Dendritic cell treated with granulocyte-macrophage colony-stimulating factor and Interleukin-4, amounts not matched to agents 40 ng/mL and 50 ng/mL, for 4 days (primary cell): ENCODE measurements around the gene GPR153.
"Not testable (repeated sequence)": the region's sequence is repeated elsewhere in the genome, so short reads cannot be mapped to it uniquely, and the experiment has no call there.

Experiments used
- H3K27ac Mint-ChIP-seq: one replicate; pipeline ENCODE4 v1.8.0; 2022; ENCODE audit warnings: mild to moderate bottlenecking, mixed read lengths
- H3K27me3 Mint-ChIP-seq: one replicate; pipeline ENCODE4 v1.8.0; 2022; ENCODE audit warnings: mild to moderate bottlenecking, mixed read lengths
- H3K36me3 Mint-ChIP-seq: one replicate; pipeline ENCODE4 v1.8.0; 2022; ENCODE audit warnings: low read depth, mixed read lengths
- H3K4me1 Mint-ChIP-seq: one replicate; pipeline ENCODE4 v1.8.0; 2022; ENCODE audit warnings: low read depth, mixed read lengths
- H3K4me3 Mint-ChIP-seq: one replicate; pipeline ENCODE4 v1.8.0; 2022; ENCODE audit warnings: mild to moderate bottlenecking, moderate library complexity, mixed read lengths
- H3K9me3 Mint-ChIP-seq: one replicate; pipeline ENCODE4 v1.8.0; 2022; ENCODE audit warnings: mixed read lengths
- intact Hi-C: fragments of 100-400 bp; cut with micrococcal nuclease; formaldehyde crosslinking; loops from one replicate; pipeline ENCODE4 v1.15.0; 2022

Gene GPR153

DNA sequence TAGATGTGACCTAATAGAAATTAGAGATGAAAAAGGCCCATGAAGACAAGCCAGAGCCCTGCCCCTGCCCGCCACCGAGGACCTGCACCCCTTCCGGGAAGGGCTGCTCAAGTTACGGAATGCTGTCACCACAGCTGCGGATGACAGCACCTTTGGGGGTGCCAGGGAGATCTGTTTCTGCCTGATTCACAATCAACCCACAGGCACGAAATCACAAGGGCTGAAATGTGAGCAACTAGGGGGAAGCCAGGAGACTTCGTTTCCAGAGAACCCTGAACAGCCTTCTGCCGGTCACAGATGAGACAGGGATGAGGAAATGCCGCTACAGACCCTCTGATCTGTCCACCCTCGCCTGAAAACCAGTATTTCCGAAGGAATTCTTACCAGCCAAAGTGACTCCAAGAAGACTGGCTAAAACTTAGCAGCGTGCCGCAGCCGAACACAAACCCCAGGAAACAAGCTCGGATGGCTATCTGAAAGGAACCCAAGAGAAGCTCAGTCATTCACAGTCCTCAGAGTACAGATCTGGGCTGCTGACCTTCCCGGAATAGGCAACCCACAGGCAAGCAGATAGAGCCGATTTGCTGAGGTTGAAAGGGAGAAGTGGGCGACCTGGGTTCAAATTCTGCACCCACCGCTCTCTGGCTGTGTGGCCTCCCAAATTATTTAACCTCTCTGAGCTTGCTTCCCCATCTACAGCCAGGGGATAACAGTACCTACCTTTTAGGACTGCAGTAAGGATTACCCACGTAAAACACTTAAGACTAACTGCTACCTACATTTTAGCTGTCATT is 26.2 kb downstream of the GPR153 start:
- Mint-ChIP-seq H3K4me1 (peaks cover 31% of the 10 kb centered on the region), H3K27me3 (peaks cover 23% of the 10 kb centered on the region)

DNA sequence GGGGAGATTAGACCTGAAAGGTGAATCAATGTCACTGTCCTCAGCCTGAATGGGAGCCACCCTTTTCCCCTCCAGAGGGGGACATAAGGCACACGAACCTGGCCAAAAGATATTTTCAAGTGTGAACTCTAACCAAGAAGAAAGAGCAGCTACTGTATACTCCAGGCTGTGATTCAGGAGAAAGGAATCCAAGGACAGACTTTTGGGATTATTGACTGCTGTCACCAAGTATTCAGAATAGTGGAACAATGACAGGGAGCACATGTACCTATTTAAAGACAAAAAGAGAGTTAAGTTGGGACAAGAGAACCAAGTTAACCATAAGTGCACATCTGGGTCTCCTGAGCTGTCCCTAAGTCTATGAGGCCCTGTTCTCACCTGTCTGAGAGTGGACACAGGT is 27.5 kb downstream of the GPR153 start:
- intact Hi-C loops, result no loop called here
- Mint-ChIP-seq H3K27ac (no peak overlapping the region), H3K4me3 (no peak overlapping the region), H3K4me1 (peaks cover 21% of the 10 kb centered on the region), H3K36me3 (peaks cover 67% of the 10 kb centered on the region), H3K27me3 (peaks cover 10% of the 10 kb centered on the region), H3K9me3 (no peaks in the 10 kb centered on the region)

More for the DNA sequence above, 26.2 kb downstream of the GPR153 start:
- Mint-ChIP-seq H3K36me3 (peaks cover 54% of the 10 kb centered on the region), H3K4me3 (peak overlapping the region; percentile 87), H3K9me3 (no peaks in the 10 kb centered on the region), H3K27ac (peak overlapping the region; percentile 86)
- intact Hi-C loops, result loop anchor here (5.0 kb wide), 1 partner anchor 37 kb away; the partner anchor contains the start of gene RPL22

DNA sequence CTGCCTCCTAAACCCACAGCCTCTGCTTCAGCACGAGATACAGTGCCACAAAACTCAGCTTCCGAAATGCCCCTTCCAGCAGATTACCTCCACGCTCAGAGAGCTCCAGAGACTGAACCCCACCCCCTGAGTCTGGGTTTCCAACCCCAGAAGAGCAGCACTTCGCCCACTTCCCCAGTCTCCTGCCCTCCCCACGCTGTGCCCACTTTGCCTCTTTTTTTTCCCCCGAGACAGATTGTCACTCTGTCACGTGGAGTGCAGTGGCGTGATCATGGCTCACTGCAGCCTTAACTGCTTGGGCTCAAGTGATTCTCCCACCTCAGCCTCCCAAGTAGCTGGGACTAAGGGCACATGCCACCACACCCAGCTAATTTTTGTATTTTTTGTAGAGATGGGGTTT is 35.2 kb downstream of the GPR153 start:
- Mint-ChIP-seq H3K27ac (peak overlapping the region; percentile 20), H3K4me3 (no peak overlapping the region), H3K27me3 (no peaks in the 10 kb centered on the region), H3K36me3 (peaks cover 88% of the 10 kb centered on the region), H3K9me3 (no peaks in the 10 kb centered on the region), H3K4me1 (peaks cover 25% of the 10 kb centered on the region)
- intact Hi-C loops, result no loop called here

DNA sequence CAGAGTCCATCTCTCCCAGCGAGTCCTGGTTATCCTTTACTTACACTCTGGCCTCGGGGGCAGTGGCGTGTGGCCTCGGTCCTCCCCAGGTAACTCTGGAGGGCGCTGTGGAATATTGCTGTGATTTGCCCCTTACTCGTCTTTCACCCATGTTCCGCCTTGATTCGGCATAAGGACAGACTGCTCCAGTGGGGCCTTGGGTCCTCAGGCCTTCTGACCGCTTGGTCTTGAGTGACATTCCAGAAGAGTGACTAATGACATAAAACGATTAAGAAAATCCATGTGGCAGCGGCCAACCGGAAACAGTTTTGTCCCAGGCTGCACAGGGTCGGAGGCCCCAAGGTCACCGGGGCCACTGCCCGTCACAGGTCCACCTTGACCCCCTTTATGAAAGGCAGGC is 36.2 kb downstream of the GPR153 start:
- Mint-ChIP-seq H3K4me1 (peaks cover 27% of the 10 kb centered on the region), H3K27me3 (no peaks in the 10 kb centered on the region), H3K9me3 (no peaks in the 10 kb centered on the region), H3K36me3 (peaks cover 81% of the 10 kb centered on the region), H3K27ac (no peak overlapping the region), H3K4me3 (no peak overlapping the region)
- intact Hi-C loops, result no loop called here

DNA sequence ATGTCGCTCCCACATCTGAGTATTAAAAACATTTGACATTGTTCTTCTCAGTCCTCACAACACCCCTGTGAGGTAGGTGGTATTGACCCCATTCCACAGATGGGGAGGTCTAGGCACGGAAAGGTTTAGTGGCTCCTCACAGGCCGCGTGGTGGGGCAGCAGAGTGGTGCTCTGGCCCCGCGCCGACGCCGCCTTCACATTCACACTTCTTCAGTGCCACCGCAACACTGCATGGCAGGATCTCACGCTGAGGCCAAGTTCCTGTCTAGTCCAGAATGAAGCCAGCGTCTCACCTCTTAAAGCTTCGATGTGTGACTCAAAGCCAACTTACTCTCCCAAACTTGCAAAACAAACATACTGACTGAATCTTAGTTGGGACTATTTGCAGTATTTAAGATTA is 37.3 kb downstream of the GPR153 start:
- H3K27me3 Mint-ChIP-seq, result no peaks in the 10 kb centered on the region
- H3K36me3 Mint-ChIP-seq, result peaks cover 70% of the 10 kb centered on the region
- no peak overlapping the region for H3K4me3 Mint-ChIP-seq
- H3K27ac Mint-ChIP-seq, result peak overlapping the region; percentile 61
- peaks cover 33% of the 10 kb centered on the region for H3K4me1 Mint-ChIP-seq
- intact Hi-C loops, result no loop called here
- no peaks in the 10 kb centered on the region for H3K9me3 Mint-ChIP-seq

DNA sequence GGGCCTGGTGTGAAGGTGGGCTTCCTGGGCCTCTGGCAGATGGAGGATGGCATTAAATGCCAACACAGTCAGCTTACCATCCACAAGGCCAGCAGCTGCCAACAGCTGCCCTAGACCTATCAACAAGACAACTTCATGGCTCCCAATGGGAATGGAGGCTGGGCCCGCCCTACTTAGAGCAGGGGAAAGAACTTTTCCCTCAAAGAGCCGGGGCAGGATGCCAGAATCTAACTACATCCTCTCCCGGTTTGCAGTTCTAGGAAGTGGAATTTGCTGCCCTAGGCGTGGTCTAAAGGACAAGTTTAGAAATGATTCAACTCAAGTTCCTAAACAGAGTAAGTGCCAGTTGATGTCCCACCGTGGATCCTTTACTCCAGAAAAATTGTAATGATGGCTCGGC is 38.3 kb downstream of the GPR153 start:
- H3K4me3 Mint-ChIP-seq, result no peak overlapping the region
- H3K27me3 Mint-ChIP-seq, result no peaks in the 10 kb centered on the region
- intact Hi-C loops, result no loop called here
- peaks cover 35% of the 10 kb centered on the region for H3K4me1 Mint-ChIP-seq
- H3K9me3 Mint-ChIP-seq, result no peaks in the 10 kb centered on the region
- peak overlapping the region; percentile 61 for H3K27ac Mint-ChIP-seq
- peaks cover 60% of the 10 kb centered on the region for H3K36me3 Mint-ChIP-seq

DNA sequence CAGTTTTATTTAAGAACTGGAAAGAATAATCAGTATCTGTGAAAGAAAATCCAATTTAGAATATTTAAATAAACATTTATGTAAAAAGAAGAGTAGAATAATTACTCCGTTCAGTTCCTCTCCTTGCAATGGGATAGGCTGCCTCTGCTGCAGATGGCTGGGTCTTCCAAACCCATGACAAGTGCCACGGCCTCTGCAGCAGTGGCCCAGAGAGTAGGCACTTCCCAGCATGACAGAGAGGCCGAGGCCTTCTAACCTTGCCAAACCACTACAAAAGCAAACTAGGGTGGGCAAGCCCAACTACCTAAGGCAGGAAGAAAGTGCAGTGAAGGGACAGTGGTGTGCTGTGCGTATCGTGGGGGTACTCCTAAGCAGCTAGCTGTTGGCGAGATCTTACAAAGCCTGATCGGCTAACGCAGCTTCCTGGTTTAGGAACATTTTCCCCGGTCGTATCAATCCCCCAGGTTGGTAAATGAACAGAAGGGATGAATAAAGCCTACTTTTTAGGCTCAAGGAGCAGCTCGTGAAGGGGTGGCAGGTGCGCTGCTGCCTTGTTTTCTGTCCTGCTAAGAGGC is 39.6 kb downstream of the GPR153 start:
- Mint-ChIP-seq H3K9me3 (no peaks in the 10 kb centered on the region), H3K36me3 (peaks cover 47% of the 10 kb centered on the region), H3K4me1 (peaks cover 35% of the 10 kb centered on the region), H3K4me3 (no peak overlapping the region), H3K27ac (no peak overlapping the region), H3K27me3 (peaks cover 8% of the 10 kb centered on the region)
- intact Hi-C loops, result no loop called here

DNA sequence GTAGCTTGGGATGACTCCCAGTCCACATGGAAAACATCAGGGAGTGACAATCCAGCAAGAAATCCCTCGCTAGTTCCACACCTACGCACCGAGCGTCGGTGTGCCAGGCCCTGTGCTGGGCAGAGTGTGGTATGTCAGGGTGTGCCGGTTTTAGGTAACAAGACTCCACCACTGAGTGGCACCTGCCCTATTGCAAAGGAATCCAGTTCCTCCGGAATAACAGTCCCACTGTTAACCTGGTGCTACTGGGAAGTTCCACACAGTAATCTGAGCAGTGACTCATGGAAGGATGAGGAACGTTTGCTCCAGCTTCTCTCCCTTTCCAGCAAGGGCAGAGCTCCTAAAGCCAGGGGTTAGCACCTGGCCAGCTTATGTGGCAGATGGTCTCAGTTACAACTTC is 40.7 kb downstream of the GPR153 start:
- peaks cover 18% of the 10 kb centered on the region for H3K27me3 Mint-ChIP-seq
- H3K4me1 Mint-ChIP-seq, result peaks cover 35% of the 10 kb centered on the region
- no peak overlapping the region for H3K27ac Mint-ChIP-seq
- H3K9me3 Mint-ChIP-seq, result no peaks in the 10 kb centered on the region
- intact Hi-C loops, result no loop called here
- peaks cover 36% of the 10 kb centered on the region for H3K36me3 Mint-ChIP-seq
- no peak overlapping the region for H3K4me3 Mint-ChIP-seq

DNA sequence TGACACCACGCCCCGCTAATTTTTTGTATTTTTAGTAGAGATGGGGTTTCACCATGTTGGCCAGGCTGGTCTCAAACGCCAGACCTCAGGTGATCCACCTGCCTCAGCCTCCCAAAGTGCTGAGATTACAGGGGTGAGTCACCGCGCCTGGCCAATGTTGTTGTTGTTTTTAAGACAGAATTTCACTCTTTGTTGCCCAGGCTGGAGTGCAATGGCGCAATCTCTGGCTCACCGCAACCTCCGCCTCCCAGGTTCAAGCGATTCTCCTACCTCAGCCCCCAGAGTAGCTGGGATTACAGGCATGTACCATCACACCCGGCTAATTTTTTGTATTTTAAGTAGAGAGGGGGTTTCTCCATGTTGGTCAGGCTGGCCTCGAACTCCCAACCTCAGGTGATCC is 41.3 kb downstream of the GPR153 start:
- H3K9me3 Mint-ChIP-seq, intact Hi-C loops, H3K27ac Mint-ChIP-seq, H3K4me3 Mint-ChIP-seq: not testable (repeated sequence)
- peaks cover 31% of the 10 kb centered on the region for H3K36me3 Mint-ChIP-seq
- H3K27me3 Mint-ChIP-seq, result peaks cover 22% of the 10 kb centered on the region
- peaks cover 35% of the 10 kb centered on the region for H3K4me1 Mint-ChIP-seq

DNA sequence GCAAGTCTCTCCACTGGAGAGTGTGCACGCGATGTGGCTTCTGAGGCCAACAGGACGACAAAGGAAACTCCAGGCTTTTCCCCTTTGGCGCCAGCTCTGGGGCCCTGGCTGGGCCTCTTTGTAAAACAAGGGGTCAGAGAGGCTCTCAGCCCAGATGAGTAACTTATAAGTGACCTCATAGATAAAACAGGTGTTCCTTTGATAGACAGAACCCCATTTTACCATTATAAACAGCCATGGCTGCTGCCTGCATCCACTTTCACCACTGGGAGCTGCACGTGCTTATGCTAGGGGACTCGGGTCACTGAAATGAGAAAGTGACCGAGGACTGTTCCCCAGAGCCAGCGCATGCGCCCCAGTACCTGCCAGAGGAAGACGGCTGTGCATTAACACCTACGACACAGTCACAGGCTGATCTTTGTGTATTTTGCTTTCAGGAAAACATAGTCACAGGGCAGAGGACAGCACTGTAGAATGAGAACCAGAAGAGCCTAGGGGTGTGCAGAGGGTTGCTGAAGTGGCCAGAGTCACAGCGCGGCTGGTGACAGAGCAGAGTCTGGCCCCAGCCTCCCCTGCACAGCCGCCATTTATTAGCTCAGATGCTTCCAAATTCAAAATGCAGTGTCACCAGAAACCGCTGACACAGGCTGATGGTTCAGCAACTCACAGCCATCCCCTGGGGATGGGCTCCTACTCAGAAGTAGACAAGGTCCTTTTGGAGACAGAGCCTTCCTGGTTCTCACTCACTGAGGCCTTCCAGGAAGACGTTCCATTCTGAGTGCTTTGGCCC is 42.3 kb downstream of the GPR153 start:
- Mint-ChIP-seq H3K9me3 (no peaks in the 10 kb centered on the region), H3K27me3 (peaks cover 32% of the 10 kb centered on the region), H3K4me1 (peaks cover 31% of the 10 kb centered on the region), H3K36me3 (peaks cover 20% of the 10 kb centered on the region), H3K27ac (no peak overlapping the region), H3K4me3 (no peak overlapping the region)
- intact Hi-C loops, result no loop called here

DNA sequence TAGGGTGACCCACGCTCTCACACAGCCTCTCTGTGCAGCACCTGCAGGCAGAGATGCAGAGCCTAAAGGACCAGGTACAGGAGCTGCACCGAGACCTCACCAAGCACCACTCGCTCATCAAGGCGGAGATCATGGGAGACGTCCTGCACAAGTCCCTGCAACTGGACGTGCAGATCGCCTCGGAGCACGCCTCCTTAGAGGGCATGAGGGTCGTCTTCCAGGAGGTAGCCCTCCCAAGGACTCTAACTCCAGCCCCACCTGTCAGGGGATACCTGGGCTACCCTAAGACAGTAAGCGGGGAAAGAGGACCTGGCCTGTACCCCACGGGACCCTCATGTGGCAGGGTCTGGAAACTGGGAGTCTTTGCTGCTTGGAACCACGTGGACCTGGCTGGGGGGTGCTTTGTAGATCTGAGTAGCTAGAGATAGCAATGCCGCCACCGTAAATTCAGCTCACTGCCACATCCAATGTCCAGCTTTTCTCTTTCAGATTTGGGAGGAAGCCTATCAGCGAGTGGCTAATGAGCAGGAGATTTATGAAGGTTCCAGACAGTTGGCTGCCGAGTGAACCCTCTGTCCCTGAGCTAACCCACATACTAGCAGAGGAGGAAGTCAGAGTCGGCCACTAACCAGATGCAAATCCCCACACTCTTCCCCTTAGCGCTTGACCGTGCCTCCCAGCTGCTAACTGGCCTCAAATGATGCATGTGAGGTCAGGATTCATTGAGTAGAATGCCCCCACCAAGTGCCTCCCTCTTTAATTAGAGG is 48.5 kb downstream of the GPR153 start:
- no peak overlapping the region for H3K4me3 Mint-ChIP-seq
- H3K27me3 Mint-ChIP-seq, result peaks cover 87% of the 10 kb centered on the region
- peaks cover 29% of the 10 kb centered on the region for H3K4me1 Mint-ChIP-seq
- H3K27ac Mint-ChIP-seq, result no peak overlapping the region
- no peaks in the 10 kb centered on the region for H3K9me3 Mint-ChIP-seq
- intact Hi-C loops, result no loop called here
- H3K36me3 Mint-ChIP-seq, result no peaks in the 10 kb centered on the region

DNA sequence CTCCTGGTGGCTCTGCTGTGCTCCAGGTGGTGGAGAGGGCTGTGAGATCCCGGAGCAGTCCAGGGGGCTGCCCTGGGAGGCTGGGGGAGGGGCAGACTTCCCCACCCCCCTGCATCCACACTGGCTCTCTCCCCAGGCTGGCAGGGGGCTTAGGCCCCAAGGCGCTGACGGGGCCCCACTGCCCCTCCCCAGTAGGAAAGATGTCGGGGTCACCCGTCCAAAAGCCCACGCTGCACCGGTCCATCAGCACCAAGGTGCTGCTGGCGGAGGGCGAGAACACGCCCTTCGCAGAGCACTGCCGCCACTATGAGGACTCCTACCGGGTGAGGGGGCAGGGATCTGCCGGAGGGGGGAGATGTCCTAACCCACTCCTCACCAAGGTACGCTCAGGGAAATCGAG is 49.2 kb downstream of the GPR153 start:
- Mint-ChIP-seq H3K36me3 (no peaks in the 10 kb centered on the region), H3K9me3 (no peaks in the 10 kb centered on the region), H3K27me3 (peaks cover 89% of the 10 kb centered on the region), H3K4me1 (peaks cover 34% of the 10 kb centered on the region), H3K27ac (no peak overlapping the region), H3K4me3 (no peak overlapping the region)
- intact Hi-C loops, result no loop called here

DNA sequence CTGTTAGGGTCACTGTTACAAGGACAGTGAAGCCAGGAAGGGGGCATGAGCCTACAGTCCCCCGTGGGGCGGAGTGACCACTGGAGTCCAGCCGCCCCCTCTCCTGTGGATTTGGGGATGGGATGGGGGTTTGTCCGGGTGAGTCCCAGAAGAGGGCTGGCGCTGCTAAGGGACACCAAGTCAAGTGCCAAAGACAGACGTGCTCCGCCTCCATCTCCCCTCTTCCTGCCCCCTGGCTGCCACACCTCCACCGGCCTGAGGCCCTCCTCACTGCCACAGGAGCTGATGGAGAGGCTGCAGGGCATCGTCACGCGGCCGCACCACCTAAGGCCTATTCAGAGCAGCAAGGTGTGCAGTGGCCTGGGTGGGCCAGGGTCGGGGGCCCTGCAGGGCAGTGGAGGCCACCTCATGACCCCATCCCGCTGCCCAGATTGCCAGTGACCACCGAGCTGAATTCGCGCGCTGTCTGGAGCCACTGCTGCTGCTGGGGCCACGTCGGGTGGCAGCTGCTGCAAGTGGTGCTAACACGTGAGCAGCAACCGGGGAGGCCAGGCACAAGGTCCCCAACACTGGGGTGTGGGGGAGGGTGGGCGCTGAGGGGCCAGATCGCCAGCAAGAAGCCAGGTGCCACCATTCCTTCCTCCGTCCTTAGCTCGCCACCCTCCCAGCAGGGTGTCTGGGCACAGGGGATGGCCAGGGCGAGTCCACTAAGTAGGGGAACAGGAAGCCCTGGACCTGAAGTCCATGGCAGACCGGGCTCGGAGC is 50.1 kb downstream of the GPR153 start:
- H3K4me3 Mint-ChIP-seq, result no peak overlapping the region
- no peak overlapping the region for H3K27ac Mint-ChIP-seq
- peaks cover 41% of the 10 kb centered on the region for H3K4me1 Mint-ChIP-seq
- no peaks in the 10 kb centered on the region for H3K9me3 Mint-ChIP-seq
- H3K36me3 Mint-ChIP-seq, result no peaks in the 10 kb centered on the region
- H3K27me3 Mint-ChIP-seq, result peaks cover 93% of the 10 kb centered on the region
- intact Hi-C loops, result no loop called here
